Kidney tubule cell (primary cell): ENCODE measurements around the gene ARL8A.
"Not testable (repeated sequence)": the region's sequence is repeated elsewhere in the genome, so short reads cannot be mapped to it uniquely, and the experiment has no call there.

Source experiments
- DNase-seq: peaks from one replicate; pipeline ENCODE4 v3.0.0-alpha.2; 2018; ENCODE audit warnings: low spot score

The ARL8A gene

DNA sequence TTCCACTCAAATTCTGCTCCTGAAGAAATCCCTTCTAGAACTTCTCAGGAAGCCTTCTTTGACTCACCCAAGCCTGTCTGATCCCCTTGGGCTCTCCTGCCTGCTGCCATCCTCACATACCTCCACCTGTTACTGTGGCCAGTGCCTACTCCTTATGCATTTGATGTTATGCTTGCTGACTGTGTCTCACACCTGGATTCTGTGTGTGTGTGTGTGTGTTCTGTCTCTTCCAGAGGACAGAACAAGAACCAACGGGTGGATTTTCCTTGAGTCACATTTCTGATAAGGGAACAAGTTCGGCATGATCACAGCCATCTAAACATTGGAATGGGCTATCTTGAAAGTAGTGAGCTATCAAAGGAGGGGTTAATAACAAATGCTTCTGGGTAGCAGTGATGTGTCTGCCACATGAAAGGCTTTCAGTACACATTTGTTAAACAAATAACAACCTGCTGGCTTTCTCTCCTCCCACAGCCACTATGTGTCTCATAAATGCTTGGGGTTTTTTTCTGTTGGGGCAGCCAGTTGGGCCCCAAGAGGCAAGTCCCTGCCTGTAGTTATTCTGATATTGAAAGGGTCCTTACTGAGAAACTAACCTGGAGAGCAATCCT lies 30.7 kb downstream of the ARL8A start:
- DNase-seq = peak; percentile 25

DNA sequence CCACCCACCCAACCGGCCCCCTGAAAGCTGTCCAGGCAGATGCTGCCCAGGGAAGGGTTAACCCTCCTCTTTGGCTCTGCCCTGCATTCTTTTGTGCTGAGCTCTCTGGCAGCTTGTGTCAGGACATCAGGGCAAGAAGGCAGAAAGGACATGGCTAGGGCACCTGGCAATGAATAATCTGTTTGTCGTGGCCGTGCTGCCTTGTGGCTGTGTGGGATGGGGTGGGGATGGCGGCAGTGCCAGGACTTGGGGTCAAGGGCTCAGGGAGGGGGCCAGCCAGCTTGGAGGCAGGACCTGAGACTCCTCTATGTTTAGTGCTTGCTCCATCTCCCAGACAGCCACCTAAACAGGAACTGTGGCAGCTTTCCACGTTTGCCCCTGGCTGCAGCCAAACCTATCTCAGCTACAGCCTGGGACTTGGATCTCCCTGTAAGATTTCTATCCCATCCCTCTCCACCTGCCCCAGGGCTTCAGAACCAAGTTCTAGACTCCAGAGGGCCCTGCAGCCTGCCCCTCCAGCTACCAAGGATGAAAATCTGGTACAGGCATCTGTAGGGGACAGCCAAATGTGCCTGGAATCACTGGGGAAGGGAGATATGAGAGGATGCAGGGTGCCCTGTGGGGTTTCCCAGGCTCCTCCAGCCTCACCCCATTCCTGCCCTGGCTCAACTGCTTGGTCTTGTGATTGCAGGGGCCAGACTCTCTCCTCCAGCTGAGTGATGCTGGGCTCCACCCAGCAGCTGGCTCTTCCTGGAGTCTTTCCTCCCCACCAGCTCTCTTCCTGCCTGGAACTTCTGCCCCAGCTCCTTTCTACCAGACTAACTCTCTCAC lies 31.5 kb downstream of the ARL8A start:
- peak; percentile 87 for DNase-seq

DNA sequence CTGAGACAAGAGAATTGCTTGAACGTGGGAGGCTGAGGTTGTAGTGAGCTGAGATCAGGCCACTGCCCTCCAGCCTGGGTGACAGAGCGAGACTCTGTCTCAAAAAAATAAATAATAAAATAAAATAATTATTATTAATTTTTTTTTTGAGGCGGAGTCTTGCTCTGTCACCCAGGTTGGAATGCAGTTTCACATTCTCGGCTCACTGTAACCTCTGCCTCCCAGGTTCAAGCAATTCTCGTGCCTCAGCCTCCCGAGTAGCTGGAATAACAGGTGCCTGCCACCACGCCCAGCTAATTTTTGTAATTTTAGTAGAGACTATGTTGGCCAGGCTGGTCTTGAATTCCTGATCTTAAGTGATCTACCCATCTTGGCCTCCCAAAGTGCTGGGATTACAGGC lies 32.9 kb downstream of the ARL8A start:
- not testable (repeated sequence) for DNase-seq

DNA sequence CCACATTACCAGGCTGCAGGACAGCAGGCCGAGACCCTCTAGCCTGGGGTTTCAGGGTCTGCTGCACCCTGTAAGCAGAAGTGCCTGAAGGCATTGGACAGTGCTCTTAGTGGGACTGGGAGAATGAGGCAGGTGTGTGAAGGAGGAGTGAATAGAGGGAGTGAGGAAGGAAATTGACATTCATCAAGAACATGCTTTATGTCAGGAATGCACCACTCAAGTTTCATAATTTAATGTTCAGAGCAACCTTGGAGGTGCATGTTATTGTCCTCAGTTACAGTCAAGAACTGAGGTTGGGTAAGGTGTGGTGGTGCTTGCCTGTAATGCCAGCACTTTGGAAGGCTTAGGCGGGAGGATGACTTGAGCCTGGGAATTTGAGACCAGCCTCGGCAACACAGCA lies 33.6 kb downstream of the ARL8A start:
- DNase-seq = no peak

DNA sequence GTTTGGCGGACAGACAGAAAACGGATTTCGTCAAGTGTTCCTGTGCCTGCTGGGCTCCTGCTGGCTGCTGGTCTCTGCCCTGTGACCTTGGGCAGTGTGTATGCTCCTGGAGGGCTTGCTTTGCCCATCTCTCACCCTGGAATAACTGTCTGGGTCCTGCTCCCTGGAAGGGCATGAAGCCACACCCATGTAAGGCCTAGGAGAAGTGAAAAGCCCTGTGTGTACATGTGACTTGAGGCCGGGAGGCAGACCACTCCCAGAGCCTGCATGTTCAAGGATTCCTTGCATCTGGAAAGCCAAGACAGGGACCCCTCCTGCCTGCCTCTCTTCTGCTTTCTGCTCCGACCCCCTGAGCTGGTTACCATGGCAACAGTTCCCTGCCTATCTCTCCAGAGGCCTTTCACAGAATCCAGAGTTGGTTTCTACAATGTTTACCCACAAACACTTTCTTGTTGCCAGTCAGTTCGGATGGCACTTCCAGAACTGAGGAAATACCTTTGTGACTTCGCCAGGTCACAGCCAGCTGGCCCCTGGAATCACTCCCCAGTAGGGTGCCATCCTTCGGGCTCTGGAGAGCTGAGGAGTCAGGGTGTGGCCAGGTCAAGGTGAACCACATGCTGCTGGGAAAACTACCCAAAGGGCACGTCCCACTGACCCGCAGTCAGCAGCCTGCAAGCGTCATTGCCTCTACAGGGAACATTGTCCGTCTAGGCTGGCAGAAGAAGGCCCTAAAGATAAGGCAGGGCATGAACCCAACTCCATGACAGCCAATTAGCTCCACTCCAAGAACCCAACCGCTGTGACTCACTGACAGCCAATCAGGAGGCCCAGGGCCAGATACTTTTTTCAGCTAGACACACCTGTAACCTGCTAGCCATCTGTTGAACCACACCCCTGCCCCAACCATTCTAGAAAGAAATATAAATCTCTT lies 36.5 kb downstream of the ARL8A start:
- peak; percentile 70 for DNase-seq

DNA sequence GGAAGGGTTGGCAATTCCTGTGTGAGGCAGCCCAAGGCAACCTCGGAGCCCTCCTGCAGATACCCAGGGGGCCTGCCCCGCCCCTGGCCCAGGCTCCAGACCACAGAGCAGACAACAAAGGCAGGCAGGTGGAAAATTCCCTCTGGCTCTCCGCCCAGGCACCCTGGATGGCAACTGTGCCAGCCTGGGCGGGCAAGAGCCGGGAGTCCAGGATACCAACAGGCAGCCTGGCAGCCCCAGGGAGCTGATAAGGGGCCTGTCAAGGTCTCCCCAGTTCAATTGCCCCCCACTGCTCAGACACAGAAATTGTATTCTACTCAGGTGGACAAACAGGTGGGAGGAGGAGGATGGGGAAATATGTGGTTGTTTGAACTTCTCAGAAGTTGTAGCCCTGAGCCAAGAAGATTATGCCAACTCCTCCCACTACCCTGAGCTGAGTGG lies 37.2 kb downstream of the ARL8A start:
- peak; percentile 85 for DNase-seq

DNA sequence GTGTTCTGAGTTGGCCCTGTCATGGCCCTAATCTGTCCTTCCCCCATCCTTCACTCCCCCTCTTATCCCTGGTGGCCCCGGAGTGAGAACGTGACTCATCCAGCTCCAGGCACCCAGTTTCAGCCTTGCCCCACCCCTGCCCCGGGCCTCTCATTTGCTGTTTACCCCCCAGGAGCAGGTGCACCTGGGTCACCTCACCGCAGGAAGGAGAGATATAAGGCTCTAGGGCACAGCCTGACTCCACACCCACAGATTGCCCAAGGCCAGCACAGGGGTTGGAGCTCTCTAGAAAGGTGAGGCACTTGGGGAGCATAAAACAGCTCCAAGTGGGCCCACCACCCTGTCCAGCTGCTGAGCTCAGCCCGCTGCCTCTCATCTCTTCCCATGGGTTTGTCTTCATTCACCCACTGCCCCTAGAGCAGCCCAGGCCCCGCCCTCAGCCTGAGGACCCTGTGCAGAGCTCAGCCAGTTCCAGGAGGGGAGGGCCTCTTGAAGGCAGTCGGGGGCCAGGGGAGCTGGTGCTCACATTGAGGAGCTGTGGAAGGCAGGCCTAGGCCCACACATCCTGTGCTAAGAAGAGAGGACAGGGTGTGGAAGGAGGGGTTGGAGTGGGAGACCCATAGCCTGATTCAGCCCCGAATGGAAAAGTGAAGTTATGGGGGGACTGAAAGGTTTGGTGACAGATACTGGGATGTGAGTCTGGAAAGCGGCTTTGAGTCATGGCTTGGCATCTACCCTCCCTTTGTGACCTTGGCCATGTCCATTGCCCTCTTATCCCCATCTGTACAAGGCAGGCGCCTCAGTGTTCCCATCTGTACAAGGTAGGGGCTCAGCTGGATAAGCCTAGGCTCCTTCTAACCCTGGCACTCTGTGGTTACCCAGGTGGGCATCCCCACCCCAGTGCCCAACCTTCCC lies 37.9 kb downstream of the ARL8A start:
- DNase-seq = peak; percentile 89

DNA sequence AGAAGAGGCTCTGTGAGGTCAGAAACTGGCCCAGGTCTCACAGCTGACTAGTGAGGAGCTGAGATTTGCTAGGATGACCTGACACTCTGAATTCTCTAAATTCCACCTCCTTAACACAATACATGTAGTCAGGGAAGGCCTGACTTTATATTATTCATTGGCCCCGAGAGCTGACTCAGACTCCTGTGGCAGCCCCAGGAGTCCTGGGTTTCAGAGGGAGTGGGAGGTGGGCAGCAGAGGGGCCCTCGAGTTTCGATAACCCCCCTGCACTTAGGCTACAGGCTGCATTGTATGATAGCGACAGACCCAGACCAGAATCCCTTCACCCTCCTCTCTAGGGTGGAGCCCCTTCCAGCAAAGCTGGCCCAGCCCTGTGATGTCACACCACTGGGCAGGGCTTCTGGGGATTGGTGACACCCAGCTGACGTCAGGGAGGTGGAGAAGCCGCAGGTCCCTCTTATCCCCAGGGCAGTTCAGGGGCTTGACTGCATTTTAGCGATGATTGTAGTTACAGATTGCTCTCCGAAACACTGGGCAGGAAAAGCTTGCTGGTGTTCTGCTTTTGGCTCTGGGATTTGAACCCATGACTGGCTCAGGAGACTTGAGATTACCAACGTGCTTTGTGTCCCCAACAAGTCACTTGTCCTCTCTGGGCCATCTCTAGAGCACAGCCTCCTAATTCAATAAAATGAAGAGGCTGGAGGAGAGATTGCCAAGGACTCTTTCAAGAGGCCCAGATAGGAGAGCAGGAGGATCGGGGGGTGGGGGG lies 38.8 kb downstream of the ARL8A start:
- DNase-seq = peak; percentile 97

DNA sequence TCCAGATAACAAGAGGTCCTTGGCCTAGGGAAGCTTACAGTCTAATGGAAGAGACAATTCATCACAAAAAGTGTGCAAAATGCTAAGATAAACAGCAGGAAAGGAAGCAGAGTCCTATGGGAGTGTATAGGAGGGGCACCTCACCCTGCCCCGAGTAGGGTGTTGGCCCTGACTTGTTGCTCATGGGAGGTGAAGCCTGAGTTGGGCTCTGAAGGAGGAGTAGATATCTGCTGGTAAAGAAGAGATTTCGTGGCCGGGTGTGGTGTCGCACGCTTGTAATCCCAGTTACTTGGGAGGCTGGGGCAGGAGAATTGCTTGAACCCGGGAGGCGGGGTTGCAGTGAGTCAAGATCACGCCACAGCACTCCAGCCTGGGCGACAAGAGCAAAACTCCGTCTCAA lies 40.5 kb downstream of the ARL8A start:
- no peak for DNase-seq

DNA sequence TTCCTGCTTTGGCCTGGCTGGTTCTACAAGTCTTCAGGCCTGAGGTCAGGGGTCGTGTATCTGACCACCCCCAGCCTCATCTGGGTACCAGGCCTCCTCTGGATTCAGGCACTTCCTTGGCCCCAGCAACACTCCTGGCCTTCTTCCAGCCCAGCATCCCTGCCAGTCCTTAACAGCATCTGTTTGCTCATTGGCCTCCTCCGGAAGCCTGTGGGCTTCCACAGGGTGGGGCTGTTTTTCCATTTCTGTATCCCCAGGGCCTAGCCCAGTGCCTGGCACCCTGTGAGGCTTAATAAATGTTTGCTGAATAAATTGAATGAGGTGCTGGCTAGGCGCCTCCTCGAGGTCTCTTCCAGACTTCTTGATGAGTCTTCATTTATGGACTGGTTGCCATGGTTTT lies 43.4 kb downstream of the ARL8A start:
- no peak for DNase-seq

DNA sequence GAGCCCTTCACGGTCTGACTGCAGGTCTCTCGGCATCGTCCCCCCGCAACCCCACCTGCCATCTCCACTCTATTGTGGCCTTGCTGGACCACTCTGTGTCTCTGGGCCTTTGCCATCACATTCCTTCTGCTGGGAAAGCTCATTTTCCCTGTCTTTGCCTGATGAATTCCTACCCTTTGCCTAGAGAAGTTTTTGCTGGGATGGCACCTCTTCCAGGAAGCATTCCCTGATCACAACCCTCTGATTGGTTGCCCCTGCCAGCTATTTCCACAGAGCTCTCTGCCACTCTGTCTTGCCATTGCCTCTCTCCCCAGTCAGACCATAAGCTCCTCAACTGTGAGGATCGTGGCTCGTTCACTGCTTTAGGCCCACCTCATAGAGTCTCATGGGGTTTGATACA lies 50.7 kb downstream of the ARL8A start:
- DNase-seq = no peak

DNA sequence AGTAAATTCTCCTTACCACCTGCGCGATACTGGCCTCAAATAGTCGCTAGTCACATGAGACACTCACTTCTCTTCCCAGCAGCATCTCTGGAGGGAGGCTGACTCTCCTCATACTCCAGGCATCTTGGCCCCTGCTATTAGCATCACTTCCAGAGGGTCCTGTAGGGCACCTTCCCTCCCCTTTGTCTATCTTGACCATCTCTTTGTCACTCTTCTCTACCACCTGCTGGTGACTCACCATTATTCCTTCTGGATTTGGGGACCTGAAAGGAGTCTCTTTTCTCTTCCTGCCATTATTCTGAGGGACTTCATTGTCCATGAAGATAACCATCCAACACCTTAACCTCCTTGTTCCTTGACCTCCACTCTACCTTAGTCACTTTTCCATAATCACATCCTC lies 53.5 kb downstream of the ARL8A start:
- no peak for DNase-seq

DNA sequence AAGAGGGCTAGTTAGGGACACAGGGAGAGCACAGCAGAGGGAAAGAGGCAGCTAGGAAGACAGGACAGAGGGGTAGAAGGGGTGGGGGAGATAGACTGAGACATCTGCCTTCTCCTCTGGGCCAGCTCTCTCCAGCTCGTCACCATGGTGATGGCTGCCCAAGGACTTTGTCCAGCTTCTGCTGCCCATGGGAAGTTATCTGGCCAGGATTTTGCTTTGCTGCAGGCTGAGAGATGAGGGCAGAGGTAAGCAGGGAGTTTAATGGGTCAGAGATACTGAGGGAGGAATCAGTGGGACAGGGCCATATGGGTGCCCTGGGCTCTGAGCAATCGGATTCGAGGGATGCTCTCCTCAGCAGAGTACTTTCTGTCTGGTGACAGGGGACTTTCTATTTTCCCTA lies 56.3 kb downstream of the ARL8A start:
- DNase-seq = no peak

DNA sequence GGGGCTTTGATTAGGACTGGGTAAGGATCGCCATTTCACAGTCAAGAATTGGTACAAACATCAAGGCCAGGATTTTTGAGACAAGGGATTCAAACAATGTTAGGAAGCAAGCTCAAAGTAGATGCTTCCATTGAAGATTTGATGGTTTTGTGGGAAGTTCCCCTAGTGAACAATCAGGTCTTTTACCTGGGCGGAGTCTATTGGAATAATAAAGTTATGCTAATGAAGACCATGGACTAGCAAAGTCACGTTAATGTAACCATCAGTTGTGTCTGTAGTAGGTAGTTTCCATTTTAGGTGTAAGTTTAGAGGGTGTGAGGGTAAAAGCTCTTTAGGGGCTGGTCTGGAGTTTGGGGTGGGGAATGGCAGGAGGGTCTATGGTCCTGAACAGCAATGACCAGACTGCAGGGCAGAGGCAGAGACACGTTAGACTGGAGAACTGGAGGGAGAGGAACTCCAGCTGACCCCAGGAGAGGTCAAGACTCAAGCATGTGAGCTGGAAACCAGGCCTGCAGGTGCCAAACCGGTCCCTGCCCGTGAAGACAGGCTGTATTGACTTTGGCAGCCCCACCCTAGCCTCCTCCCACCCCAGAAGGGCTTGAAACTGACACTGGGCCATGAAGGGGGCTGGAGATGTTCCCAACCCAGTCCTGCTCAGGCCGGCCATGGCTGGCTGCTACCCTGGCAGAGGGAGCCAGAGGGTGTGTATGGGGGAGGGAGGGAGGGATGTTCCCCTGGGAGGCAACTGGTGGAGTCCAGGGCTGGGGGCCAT lies 57.8 kb downstream of the ARL8A start:
- no peak for DNase-seq

DNA sequence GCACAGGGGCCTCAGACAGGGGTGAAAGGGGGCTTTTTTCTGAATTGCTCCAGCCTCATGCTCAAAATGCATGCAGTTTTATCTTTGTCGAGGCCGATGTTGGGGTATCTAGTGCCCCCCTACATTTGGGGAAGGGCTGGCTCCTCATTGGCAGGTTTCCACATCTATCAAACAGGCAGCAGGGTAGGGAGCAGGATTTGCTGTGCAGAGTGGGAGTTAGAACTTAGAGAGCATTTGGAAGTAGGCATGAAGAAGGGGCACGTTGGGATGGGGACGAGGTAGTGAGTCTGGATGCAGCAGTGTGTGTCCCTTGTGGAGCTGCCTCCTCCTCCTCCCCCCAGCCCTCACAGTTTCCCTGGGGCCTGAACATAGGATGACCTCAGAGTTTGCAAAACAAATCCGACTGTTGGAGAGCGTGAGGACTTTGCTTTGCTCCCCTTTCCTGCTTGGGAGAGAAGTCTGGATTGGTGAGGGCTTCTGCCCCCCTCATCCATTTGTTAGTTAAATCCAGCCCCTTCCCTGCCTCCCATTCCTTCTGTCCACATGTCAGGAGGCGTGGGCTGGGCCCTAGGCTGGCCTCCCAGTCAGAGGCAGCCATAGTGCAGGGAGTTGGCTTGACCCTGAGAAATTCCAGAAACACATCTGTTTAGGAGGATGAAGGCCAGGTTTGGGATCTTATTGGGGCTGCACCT lies 58.7 kb downstream of the ARL8A start:
- no peak for DNase-seq

DNA sequence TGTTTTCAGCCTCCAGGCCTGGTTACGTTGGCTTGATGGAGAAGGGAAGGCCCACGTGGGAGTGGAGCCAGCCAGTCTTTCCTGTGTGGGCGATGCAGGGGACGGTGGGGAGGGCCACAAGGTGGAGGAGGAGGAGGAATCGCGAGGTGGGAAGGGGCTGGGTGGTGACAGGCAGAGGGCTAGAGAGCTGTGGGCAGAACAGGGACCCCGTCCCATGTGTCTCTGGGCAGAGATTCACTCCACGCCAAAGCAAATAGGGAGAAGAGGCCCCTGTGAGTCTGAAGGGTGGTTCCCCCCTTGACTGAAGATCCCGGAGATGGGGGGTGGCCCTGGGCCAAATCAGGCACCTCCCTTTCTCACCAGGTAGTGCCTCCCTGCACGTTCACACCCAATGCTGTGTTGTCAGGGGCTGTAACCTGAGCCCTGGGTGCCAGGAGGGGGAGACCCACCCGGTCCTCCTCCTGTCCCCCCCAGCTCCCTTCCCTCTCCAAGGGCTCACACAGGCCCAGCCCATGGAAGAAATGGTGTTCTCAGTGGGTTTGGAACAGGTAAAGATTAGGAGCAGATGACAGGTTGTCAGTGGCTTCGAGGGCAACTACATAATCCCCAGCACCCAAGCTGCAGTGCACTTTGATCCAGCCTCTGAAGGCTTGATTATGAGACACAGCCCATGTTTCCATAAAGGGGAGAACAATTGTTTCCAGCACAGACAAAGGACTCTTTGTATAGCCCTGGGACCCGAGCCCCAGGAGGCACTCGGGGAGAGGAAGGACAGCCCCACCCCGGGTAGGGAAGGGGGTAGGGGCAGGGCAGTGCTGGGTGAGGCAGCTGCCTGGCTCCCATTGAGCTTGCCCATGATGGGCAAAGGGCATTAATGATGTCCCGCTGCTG lies 59.5 kb downstream of the ARL8A start:
- DNase-seq = no peak
